ENCODE data around the gene ALDH1A1. TPM values are rescaled to one million over a fixed set of nuclear protein-coding genes. Genes with fewer than 3 reads are reported as not detected.

ALDH1A1 gene
- total and polyA plus RNA-seq, 9 of the 15 experiments (the other 6 are each of a cell fraction or from before 2014, with no cell fraction given), result 1.8 to 86.3 (median 24.4) TPM

DNA sequence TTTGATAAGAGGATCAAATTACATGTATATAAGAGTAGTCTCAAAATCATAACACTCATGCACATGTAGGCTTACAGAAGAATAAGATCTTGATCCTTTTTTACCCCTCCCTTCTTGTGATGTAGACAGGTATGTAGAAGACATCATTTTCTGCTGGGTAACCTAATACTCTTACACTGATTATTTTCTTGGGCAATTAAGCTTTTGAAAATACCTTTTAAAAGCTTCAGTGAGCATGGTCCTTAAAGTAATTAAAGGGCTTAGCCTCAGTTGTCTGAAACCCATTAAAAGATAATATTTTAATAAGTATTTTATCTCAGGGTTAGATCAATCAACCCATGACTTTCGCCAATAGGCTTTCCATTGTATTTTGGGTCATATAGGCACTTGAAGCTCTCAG is 50.6 kb downstream of the ALDH1A1 start:
- Histone ChIP-seq H3K9ac (ENCODE audit: insufficient read depth in 1 of 2, low read depth in 2 of 2, low read length in 2 of 2) (no peak overlapping the region), H3K4me3 (no peak overlapping the region), H3K27me3 (ENCODE audit: control insufficient read depth in 2 of 2, insufficient read depth in 2 of 2, low read length in 2 of 2) (no peaks in the 10 kb centered on the region), H4K20me1 (replicated peaks; ENCODE audit: control insufficient read depth, insufficient read depth, low read length) (no peaks in the 10 kb centered on the region), H3K4me2 (ENCODE audit: insufficient read depth, low read length) (no peak overlapping the region), H3K9me3 (replicated peaks; ENCODE audit: control insufficient read depth, insufficient read depth, low read depth, low read length) (no peaks in the 10 kb centered on the region), H2AFZ (ENCODE audit: low read depth, low read length) (no peak overlapping the region), H3K27ac (ENCODE audit: extremely low read depth, low read depth, low read length) (no peak overlapping the region), H3K4me1 (replicated peaks in 1 of 2; ENCODE audit: control insufficient read depth in 2 of 2, insufficient read depth in 2 of 2, low read length in 2 of 2) (no peaks in the 10 kb centered on the region), H3K36me3 (ENCODE audit: control insufficient read depth, insufficient read depth, low read length) (no peaks in the 10 kb centered on the region), H3K79me2 (ENCODE audit: control insufficient read depth, insufficient read depth, low read length) (no peaks in the 10 kb centered on the region), H3K9me1 (ENCODE audit: control insufficient read depth, insufficient read depth, low read length) (no peaks in the 10 kb centered on the region)
- FAIRE-seq (no peak), ATAC-seq (no peak), DNase-seq (ENCODE audit: extremely low read depth in 1 of 4, low spot score in 3 of 4) (no peak)
- BruUV-seq (replicated peaks), result no TSS peak
- intact Hi-C loops (cut with micrococcal nuclease) (no loop called here), in situ Hi-C loops (cut with MboI) (no loop called here)
- 83% methylated on average over 1 of the region's 1 CpG for WGBS (ENCODE audit: insufficient coverage, low coverage, missing lambda C conversion rate)
- CTCF ChIA-PET (ENCODE audit: low intra/inter-chr PET ratio), result no interaction called here
- POLR2A ChIA-PET, result no interaction called here
- TF ChIP-seq GTF2E2 (tag; IDR thresholded peaks at IDR 0.05) (no peak), ZNF592 (IDR thresholded peaks at IDR 0.05) (no peak), IFI16 (CRISPR knock-in tag; IDR thresholded peaks at IDR 0.05) (no peak), HDAC8 (tag; IDR thresholded peaks at IDR 0.05) (no peak), TCF3 (CRISPR knock-in tag; IDR thresholded peaks at IDR 0.05) (no peak), FOSL1 (tag; conservative IDR thresholded peaks at IDR 0.05) (no peak)
- TF ChIP-seq, protein P1, sequence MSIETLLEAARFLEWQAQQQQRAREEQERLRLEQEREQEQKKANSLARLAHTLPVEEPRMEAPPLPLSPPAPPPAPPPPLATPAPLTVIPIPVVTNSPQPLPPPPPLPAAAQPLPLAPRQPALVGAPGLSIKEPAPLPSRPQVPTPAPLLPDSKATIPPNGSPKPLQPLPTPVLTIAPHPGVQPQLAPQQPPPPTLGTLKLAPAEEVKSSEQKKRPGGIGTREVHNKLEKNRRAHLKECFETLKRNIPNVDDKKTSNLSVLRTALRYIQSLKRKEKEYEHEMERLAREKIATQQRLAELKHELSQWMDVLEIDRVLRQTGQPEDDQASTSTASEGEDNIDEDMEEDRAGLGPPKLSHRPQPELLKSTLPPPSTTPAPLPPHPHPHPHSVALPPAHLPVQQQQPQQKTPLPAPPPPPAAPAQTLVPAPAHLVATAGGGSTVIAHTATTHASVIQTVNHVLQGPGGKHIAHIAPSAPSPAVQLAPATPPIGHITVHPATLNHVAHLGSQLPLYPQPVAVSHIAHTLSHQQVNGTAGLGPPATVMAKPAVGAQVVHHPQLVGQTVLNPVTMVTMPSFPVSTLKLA (conservative IDR thresholded peaks at IDR 0.05), result no peak
- TF ChIP-seq, protein P2, sequence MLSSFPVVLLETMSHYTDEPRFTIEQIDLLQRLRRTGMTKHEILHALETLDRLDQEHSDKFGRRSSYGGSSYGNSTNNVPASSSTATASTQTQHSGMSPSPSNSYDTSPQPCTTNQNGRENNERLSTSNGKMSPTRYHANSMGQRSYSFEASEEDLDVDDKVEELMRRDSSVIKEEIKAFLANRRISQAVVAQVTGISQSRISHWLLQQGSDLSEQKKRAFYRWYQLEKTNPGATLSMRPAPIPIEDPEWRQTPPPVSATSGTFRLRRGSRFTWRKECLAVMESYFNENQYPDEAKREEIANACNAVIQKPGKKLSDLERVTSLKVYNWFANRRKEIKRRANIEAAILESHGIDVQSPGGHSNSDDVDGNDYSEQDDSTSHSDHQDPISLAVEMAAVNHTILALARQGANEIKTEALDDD (IDR thresholded peaks at IDR 0.05), result no peak
- TF ChIP-seq, protein P3, sequence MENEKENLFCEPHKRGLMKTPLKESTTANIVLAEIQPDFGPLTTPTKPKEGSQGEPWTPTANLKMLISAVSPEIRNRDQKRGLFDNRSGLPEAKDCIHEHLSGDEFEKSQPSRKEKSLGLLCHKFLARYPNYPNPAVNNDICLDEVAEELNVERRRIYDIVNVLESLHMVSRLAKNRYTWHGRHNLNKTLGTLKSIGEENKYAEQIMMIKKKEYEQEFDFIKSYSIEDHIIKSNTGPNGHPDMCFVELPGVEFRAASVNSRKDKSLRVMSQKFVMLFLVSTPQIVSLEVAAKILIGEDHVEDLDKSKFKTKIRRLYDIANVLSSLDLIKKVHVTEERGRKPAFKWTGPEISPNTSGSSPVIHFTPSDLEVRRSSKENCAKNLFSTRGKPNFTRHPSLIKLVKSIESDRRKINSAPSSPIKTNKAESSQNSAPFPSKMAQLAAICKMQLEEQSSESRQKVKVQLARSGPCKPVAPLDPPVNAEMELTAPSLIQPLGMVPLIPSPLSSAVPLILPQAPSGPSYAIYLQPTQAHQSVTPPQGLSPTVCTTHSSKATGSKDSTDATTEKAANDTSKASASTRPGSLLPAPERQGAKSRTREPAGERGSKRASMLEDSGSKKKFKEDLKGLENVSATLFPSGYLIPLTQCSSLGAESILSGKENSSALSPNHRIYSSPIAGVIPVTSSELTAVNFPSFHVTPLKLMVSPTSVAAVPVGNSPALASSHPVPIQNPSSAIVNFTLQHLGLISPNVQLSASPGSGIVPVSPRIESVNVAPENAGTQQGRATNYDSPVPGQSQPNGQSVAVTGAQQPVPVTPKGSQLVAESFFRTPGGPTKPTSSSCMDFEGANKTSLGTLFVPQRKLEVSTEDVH (IDR thresholded peaks at IDR 0.05; ENCODE audit: low read depth, partially characterized antibody), result no peak
- TF ChIP-seq, protein P4, sequence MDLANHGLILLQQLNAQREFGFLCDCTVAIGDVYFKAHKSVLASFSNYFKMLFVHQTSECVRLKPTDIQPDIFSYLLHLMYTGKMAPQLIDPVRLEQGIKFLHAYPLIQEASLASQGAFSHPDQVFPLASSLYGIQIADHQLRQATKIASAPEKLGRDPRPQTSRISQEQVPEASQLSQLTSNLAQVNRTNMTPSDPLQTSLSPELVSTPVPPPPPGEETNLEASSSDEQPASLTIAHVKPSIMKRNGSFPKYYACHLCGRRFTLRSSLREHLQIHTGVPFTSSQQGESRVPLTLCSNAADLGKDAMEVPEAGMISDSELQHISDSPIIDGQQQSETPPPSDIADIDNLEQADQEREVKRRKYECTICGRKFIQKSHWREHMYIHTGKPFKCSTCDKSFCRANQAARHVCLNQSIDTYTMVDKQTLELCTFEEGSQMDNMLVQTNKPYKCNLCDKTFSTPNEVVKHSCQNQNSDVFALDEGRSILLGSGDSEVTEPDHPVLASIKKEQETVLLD (IDR thresholded peaks at IDR 0.05), result no peak
